A673 (cell line): Measurements from ENCODE around the gene HDAC7.

Source experiments
- EZH2 ChIP-seq: fragments of 200-600 bp; sonication (generic); IDR thresholded peaks from 2 replicates; pipeline ENCODE4 v1.6.1; 2017; ENCODE audit warnings: borderline replicate concordance, low read depth, mild to moderate bottlenecking, mixed read lengths, antibody characterized with exemption, low read length; ENCODE audit not compliant: poor library complexity, severe bottlenecking
- TF ChIP-seq, protein P1 (sequence below): fragments of 300-800, 200-600 bp; sonication (generic); conservative IDR thresholded peaks from 2 replicates; pipeline ENCODE4 v1.5.1; 2017; ENCODE audit warnings: low read depth, mild to moderate bottlenecking, antibody characterized with exemption, low read length, moderate library complexity, mixed read lengths

DNA sequence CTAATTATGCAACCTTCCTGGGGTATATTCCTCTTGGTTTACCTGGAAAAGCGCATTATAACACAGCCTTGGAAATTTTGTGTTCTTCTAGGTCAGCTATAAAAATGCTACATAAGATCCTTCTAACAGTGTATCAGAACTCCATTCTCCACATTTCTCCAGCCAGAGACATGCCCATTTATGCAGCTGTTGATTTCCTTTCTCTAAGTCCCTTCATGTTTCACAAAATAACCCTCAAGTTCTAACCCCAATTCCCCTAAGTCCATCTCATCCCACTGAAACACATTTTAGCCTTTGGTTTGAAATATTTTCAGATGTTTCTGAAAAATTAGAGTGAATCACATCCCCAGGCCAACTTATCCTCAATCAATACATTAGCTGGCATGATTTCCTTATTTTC lies 20.9 kb upstream of the HDAC7 start:
- TF ChIP-seq, protein P1, sequence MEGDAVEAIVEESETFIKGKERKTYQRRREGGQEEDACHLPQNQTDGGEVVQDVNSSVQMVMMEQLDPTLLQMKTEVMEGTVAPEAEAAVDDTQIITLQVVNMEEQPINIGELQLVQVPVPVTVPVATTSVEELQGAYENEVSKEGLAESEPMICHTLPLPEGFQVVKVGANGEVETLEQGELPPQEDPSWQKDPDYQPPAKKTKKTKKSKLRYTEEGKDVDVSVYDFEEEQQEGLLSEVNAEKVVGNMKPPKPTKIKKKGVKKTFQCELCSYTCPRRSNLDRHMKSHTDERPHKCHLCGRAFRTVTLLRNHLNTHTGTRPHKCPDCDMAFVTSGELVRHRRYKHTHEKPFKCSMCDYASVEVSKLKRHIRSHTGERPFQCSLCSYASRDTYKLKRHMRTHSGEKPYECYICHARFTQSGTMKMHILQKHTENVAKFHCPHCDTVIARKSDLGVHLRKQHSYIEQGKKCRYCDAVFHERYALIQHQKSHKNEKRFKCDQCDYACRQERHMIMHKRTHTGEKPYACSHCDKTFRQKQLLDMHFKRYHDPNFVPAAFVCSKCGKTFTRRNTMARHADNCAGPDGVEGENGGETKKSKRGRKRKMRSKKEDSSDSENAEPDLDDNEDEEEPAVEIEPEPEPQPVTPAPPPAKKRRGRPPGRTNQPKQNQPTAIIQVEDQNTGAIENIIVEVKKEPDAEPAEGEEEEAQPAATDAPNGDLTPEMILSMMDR = no peak
- no peak for TF ChIP-seq EZH2
